Hematopoietic multipotent progenitor cell treated with erythropoietin and hydrocortisone succinate and interleukin-3 and kit ligand, for 15 days (in vitro differentiated cells): ENCODE data around the gene ANGPT4.

Source experiments
- DNase-seq: peaks from one replicate; pipeline ENCODE4 v3.0.0-alpha.2; 2015; ENCODE audit warnings: low spot score

Gene ANGPT4

DNA sequence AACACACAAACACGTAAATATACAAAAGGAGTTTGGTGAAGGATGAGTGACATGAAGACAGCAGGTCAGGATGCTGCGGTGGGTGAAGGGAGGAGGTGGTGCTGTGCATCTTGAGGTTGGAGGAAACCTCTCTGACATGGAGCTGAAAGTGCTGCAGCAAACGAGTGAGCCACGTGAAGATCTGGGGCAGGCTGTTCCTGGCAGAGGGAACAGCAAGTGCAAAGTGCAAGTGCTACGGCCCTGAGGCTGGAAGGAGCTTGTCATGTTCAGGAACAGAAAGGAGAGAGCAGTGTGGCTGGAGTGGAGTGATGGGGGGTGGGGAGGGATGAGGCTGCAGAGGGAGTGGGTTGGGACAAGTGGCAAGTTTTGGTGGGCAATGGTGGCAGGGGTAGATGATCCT, 24.8 kb upstream of the ANGPT4 start:
- DNase-seq = no peak

DNA sequence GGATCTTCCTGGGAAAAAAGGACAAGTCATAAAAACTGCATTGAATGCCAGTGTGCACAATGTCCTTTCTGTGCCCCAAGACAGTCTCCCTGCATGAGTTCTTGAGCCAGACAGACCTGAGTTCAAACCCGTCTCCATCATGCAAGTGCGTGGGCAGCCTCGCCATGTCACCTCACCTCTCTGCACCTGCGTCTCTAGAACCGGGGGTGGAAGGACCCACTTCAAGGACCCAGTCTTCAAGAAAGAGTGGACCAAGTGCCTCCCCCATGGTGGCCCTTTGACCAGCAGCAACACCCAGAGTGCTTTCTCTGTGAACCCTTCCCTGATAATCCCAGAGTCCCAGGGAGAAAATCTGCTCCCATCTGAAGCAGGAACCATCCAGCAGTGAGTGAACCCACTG, 23.5 kb upstream of the ANGPT4 start:
- DNase-seq = no peak

DNA sequence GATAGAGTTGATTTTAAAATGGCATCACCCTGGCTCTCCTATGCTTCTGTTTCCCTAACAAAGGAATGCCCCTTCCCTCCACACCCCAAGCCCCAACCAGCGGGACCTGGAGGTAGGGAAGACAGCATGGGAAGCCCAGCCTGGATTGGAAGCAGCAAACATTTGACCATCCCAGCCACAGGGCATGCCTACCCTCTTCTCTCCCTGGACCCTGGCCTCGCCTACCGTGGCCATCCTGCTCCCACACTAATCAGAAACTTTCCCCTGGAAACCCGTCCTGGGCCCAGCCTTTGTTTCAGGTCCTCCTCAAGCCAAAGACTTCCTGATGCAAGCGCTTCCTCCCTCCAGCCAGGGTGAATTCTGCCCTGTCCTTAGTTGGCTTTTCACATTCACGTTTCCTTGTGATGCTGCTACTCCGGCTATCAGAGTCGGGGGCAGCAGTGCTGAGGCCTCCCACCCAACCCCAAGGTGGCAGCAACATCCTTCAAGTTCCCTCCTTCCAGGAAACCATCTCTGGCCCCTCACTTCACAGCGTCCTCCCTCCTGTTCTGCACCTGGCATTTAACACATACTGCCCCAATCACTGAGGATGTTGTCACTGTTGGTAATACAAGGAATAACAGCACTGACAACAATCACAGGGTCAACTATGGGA, 18.2 kb upstream of the ANGPT4 start:
- no peak for DNase-seq

DNA sequence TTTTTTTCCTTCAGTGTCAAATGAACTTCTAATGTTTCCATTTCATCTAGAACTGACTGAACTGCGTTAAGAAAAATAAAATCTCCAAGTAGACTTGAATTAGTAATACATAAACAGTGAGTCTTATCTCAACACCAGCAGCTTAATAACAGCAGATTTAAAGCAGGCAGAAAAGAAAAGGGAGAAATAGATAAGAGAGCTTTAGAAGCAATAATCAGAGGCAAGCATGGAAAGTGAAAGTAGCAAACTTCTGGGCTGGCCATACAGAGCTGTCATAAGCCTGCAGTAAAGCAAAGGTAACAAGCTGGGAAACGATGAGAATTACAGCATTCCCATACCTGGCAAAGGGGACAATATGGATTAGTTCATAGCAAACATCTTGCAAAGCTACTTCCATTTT, 16.9 kb upstream of the ANGPT4 start:
- no peak for DNase-seq

DNA sequence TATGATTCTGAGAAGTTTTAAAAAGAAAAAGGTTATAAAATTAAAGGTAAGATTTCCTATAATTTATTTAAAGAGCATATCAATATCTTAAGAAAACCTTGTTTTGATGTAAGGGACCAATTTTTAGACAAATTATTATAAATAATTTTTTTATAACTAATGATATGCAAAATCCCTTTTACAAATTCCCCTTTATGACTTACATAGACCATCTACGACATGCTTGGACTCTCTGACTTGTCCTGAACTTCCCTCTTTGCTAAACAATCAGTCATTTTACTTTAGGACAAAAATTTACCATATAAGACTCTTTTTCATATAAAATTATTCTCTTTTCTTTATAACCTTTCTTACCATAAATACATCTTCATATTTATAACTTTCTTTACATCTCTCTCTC, 15.3 kb upstream of the ANGPT4 start:
- DNase-seq = no peak

- DNase-seq = no peak
Measured at GRCh38 chr20:926670-927069, 10.5 kb upstream of the ANGPT4 start.

DNA sequence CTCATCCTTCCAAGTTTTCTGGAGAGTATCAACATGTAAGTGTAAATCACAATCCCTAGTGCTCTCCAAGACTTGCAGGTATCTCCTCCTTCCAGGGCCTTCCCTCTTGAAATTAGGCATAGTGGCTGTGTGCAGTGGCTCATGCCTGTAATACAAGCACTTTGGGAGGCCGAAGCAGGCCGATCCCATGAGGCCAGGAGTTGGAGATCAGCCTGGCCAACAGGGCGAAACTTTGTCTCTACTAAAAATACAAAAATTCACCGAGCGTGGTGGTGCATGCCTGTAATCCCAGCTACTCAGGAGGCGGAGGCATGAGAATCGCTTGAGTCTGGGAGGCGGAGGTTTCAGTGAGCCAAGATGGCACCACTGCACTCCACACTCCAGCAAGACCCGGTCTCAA, 9.4 kb upstream of the ANGPT4 start:
- DNase-seq = no peak

DNA sequence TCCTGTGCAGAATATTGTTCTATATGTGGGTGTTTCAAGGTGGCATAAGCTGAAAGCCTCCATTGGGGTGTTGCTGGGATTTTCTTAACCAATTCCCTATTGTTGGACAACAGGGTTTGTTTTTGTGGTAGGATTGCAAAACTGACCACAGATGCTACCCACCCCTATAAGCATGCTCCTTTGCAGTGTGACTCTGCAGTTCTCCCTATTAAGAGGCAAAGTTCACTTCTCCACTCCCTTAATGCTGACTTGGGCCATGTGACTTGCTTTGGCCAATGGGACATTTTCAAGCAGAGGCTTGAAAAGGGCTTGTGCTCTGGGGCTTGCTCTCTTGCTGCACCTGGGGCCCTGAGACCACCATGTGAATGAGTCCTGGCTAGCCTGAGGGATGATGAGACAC, 8.5 kb upstream of the ANGPT4 start:
- no peak for DNase-seq

- DNase-seq = no peak
Measured at GRCh38 chr20:922781-923180, 6.6 kb upstream of the ANGPT4 start.

- DNase-seq = no peak
Measured at GRCh38 chr20:921068-921467, 4.9 kb upstream of the ANGPT4 start.

DNA sequence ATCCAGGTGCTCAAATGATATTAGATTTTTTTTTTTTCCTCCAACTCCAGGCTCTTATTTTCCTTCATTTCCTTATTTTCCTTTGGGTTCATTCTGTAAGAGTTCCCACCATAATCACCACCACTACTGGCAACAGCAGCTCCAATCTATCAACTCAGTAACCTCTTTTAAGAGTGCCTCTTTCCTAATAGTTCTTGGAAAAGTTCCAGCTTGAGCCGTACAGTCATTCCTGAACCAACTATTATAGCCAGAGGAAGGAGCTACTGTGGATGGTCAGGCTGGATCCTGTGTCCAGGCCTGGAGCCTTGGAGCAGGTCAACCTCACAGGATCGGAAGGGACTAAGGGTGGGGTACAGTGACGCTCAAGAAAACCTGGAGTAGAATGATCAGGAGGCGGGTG, 4.2 kb upstream of the ANGPT4 start:
- DNase-seq = no peak

GRCh38 chr20:919491-919916, 3.4 kb upstream of the ANGPT4 start:
- DNase-seq = no peak

DNA sequence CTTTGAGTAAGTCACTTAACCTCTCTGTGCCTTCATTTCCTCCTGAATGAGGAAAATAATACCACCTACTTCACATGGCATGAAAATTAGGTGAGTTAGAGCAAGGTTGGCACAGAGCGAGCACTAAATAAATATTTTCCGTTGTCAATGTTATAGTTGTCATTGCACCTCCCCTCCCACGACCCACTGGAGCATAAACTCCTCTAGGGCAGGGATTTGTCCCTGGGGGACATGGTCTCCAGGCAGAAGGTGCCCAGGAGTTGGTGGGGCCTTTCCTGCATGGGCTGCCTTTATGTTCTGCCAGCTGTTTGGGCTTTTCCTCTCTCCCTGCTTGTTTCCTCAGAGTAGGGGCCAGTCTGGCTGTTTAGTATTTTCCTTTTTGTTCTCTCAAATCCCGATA, 1.3 kb upstream of the ANGPT4 start:
- no peak for DNase-seq

GRCh38 chr20:916825-917224, 691 bp upstream of the ANGPT4 start:
- DNase-seq = no peak

DNA sequence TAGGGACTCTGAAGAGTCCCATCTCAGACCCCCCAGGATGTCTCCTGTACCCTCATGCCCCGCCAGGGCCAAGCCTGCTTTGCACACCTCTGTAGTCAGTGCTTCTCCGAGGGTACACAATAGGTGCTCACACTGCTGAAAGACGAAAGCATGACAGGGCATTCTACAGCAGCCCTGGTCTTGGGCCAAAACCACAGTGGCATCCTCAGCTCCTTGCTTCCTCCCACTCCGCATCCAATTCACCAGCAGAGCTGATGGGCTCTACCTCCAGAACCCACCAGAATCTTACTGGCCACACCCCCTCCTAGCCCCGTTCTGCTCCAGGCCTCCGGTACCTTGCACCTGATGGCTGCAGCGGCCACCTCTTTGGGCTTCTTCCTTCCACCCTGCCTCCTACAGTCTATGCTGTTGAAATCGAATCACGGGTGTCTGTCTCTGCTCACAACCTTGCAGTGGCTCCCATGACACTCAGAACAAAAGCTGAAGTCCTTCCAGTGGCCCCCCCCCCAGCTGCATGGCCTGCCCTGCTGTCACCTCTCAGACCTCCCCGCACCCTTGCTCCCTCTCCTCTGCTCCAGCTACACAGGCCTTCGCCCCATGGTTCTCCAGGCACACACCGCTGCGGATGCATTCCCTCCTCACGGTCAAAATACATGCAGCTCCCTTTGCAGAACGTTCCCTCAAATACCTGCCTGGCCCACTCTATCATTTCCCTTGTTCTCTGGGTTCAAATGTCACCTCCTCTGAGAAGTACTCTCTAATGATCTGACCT, 1.2 kb downstream of the ANGPT4 start:
- DNase-seq = no peak

DNA sequence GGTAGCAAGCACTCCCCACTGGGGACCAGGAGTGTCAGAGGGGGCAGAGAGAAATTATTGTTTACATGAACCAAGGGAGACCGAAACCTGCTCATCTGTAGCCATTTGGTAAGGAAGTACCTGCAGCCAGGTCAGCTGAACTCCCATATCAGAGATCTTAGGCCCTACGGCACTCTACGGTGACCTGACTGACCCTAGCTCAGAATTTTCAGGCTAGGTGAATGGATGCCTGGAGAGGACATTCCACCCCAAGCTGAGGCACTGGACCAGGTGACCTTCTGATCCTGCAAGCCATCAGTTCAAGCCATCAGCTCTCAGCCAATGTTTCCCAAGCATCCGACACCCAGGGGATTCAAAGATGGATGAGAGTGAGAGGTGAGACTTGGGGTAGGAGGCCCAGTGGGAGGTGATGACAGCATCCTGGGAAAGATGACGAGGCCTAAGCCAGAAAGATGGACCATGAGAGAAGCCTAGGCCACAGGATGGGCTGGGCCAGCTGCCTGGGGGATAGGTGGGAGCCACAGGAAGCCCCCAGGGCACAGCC, 2.8 kb downstream of the ANGPT4 start:
- no peak for DNase-seq

GRCh38 chr20:911882-912600, 4.1 kb downstream of the ANGPT4 start:
- DNase-seq = no peak

- no peak for DNase-seq
Measured at GRCh38 chr20:910870-911770, 5.0 kb downstream of the ANGPT4 start.

DNA sequence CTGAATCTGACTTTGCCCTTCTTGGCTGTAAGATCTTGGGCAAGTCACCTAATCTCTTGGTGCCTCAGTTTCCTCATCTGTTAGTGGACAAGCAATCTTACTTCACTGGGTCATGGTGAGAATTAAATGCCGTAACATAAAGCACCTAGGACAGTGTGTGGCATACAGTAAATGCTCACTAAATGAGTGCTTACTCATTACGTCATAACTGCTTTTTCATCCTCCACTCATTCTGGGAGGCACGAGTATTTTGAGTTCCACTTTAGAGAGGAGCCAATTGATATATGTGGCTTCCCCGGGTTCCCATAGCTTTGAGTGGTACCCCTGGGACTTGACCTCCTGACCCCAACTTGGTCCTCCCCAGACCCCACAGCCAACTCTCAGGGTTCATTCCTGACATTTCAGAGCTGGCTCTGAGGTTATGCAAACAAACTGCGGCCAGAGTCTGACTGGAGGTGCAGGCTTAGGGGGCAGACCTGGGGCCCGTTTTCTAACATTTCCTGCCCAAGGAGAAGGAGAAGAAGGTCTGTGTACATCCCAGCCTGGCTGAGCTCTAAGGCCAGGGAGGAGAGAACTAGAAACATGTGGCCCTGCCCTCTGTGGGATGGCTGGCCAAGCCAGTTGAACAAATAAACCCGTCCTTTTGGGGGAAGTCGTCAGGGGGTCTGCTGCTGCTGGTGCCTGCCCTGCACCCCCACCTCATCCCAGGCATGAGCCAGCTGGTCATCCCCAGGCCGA, 5.8 kb downstream of the ANGPT4 start:
- DNase-seq = no peak

GRCh38 chr20:909641-910040, 6.5 kb downstream of the ANGPT4 start:
- DNase-seq = no peak

GRCh38 chr20:906703-907270, 9.3 kb downstream of the ANGPT4 start:
- DNase-seq = no peak
